ENCODE data around the gene MEIOSIN.
A peak's percentile ranks its signal among the peaks of the same experiment; 100 is the strongest.
"Not testable (repeated sequence)": the region's sequence is repeated elsewhere in the genome, so short reads cannot be mapped to it uniquely, and the experiment has no call there.

The MEIOSIN gene, protein sequence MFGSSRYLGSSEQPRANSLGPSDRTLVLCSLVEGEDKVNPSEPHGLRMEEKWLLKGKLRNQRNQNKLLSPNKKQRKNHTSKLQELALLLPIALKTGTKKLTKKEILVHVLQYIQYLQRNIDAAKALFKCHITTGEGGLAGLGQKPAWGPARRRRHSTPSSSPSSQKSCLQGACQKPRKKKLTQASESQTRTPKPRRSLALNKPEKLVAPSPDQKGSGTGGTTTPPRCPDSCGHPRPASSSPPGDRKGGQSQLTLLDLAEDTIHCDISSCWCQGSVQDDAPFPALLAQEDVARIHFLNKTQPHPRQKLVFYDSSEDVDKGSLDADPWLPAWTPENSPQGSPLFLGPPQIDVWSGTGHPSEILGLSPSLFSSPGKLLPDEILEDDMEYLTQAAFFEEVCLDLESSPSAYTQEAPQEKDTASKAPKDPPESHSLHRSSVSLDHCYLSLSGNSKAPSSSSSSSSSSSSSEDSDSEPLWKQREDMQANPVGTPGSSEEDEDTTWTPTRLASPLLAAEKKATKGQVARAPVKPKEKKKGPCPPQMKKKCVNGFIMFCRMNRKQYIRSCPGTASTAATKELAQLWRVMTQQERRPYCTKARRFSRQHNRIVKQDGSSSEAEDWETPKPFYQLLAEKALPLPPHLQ

GRCh38 chr19:45733160-45733810 is at the start of gene MEIOSIN:
Gene MEIOSIN, plus strand, starts transcription at chr19:45733439. Its CDS starts 1,938 bp downstream, at chr19:45735377.
- no peak for DNase-seq (ENCODE audit: low read depth in 2 of 2)

DNA sequence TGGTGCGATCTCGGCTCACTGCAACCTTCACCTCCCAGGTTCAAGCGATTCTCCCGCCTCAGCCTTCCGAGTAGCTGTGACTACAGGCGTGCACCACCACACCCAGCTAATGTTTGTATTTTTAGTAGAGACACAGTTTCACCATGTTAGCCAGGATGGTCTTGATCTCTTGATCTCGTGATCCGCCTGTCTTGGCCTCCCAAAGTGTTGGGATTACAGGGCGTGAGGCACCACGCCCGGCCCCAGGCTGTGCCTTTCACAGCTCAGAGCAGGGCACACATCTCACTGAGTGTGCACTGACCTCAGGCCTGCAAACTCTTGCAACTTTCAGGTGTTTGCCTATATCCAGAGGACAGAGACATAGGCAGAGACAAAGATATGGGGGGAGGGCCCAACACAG is 48.2 kb upstream of the MEIOSIN start:
- not testable (repeated sequence) for DNase-seq (ENCODE audit: low read depth in 2 of 2)

DNA sequence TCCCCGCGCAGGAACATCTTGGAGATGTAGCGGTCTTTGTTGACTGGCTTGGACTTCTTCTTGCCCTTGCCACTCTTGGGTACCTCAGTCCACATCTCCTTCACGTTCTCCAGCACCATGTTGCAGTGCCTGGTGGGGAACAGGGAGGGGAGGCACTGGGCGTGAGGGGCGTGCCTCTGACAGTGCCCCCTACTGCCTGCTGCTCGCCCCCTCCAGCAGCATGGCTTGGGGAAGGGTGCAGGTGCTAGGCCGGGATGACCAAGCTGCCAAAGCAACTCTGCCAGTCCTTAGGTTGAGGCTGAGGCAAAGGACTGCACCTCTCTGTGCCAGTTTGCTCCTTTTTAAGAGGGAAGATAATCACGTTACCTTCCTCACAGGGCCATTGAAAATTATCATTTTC is 45.6 kb upstream of the MEIOSIN start:
- DNase-seq (ENCODE audit: low read depth in 2 of 2): no peak

DNA sequence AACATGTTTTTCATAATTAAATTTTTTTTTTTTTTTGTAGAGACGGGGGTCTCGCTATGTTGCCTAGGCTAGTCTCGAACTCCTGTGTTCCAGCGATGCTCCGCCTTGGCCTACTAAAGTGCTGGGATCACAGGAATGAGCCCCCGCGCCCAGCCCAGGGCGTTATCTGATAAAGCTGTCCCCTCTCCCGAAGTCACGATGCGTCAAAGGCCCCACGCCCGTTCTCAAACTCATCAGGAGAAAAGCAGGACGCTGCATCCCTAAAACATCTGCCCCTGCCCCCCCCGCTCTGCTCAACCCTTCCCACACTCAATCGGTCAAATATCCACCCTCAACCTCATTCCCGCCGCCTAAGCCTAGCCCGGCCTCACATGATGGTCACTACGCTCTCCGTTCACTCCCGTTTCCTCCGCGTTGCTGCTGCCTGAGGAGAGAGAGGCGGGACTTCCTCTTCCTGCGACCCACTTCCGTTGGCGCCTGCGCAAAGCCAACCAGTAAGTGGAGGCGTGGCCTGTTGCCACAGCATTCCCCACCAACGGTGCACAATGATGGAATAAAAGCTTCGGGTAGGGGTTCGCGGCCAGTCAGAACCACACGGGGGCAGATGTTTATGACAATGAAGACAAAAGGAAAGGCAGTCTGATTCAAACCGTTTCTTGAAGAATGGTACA is 41.6 kb upstream of the MEIOSIN start, which contains the start of gene SNRPD2:
SNRPD2 (minus strand) TSS at position 438 of the 671 bp plus-strand sequence; CDS start at position 373, 65 bp downstream.
- DNase-seq (ENCODE audit: low read depth in 2 of 2): peak; percentile 85 to 88

GRCh38 chr19:45692187-45693105 is 40.8 kb upstream of the MEIOSIN start, which contains the start of gene QPCTL:
Gene QPCTL, plus strand, starts transcription at chr19:45692666. Its CDS starts 38 bp downstream, at chr19:45692704.
- peak; percentile 94 to 95 for DNase-seq (ENCODE audit: low read depth in 2 of 2)

DNA sequence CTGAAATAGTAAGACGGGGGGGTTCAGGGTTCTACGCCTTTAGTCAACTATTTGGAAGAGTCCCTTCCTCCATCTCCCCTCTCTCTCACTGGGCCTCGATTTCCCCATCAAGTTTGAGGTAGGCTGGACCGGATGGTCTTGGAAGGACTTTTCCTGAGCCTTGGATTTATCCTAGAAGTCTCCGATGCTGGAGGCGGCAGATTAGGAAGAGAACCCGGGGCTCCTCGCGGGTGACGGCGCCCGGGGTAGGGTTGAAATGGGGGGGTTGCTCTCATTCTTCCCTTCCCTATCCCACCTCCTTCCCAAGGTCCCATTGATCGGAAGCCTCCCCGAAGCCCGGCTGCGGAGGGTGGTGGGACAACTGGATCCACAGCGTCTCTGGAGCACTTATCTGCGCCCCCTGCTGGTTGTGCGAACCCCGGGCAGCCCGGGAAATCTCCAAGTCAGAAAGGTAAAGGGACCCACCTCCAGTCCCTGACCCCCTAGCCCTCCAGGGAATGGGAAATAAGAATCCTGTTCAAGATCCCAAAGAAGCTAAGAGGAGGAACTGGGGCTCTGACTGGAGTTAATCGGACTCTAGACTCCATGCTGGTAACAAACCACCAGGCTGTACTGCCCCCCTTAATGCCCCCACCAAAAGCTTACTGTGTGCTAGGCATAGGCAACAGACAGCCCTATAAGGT is 40.0 kb upstream of the MEIOSIN start:
- DNase-seq (ENCODE audit: low read depth in 2 of 2): peak; percentile 73 to 84

GRCh38 chr19:45701676-45702075 is 31.6 kb upstream of the MEIOSIN start:
- no peak for DNase-seq (ENCODE audit: low read depth in 2 of 2)

- no peak for DNase-seq (ENCODE audit: low read depth in 2 of 2)
Measured at GRCh38 chr19:45705115-45705514, 28.1 kb upstream of the MEIOSIN start.

DNA sequence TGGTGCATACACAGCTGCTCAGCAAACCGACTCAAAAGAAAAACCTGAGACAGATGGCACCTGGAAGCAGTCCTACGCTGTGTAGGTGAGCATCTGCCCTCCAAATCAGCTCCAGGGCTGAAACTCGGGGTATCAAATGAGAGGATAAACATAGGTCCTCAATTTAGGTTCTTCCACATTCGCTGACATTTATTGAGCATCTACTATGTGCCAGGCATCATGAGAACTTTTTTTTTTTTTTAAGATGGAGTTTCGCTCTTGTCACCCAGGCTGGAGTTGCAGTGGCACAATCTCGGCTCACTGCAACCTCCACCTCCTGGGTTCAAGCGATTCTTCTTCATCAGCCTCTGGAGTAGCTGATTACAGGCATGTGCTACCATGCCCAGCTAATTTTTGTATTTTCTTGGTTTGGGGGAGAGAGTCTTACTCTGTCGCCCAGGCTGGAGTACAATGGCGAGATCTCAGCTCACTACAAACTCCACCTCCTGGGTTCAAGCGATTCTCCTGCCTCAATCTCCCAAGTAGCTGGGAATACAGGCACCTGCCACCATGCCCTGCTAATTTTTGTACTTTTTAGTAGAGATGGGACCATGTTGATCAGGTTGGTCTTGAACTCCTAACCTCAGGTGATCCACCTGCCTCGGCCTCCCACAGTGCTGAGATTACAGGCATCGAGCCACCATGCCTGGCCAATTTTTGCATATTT is 27.4 kb upstream of the MEIOSIN start:
- no peak for DNase-seq (ENCODE audit: low read depth in 2 of 2)

GRCh38 chr19:45710356-45711130 is 22.7 kb upstream of the MEIOSIN start:
- DNase-seq (ENCODE audit: low read depth in 2 of 2): no peak

GRCh38 chr19:45711851-45712698 is 21.2 kb upstream of the MEIOSIN start:
- DNase-seq (ENCODE audit: low read depth in 2 of 2): no peak

- no peak for DNase-seq (ENCODE audit: low read depth in 2 of 2)
Measured at GRCh38 chr19:45712699-45713067, 20.6 kb upstream of the MEIOSIN start.

DNA sequence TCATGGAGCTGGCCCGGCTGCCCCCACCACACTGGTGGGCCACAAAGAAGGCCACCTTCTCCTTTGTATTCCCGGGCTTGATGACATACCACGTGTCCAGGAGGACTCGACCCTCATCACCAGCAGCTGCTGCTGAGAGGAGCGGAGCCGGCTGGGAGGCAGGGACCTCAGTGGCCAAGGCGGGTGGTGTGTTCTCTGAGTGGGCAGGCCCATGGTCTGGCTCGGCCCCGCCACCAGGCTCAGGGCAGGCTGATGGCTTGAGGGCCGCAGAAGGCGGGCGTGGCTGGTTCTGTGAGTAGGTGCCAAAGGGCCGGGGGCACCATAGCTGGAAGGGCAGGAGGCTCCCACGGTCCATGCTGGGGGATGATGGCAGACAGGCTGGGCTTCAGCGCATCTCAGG is 20.1 kb upstream of the MEIOSIN start:
- no peak for DNase-seq (ENCODE audit: low read depth in 2 of 2)

DNA sequence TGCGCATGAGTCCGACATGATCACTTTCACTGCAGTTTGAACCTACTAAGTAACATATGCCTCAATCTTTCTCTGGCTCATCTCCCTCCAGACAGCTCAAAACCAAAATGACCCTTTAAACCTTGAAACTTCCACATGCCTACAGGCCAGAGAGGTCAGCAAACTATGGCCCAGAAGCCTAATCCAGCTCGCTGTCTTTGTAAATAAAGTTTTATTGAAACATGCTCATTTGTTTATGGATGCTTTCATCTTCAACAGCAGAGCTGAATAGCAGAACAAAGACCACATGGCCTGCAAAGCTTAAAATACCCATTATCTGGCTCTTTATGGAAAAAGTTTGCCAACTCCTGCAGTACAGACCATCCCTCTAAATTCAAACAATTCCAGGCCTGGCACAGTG is 18.1 kb upstream of the MEIOSIN start:
- no peak for DNase-seq (ENCODE audit: low read depth in 2 of 2)

DNA sequence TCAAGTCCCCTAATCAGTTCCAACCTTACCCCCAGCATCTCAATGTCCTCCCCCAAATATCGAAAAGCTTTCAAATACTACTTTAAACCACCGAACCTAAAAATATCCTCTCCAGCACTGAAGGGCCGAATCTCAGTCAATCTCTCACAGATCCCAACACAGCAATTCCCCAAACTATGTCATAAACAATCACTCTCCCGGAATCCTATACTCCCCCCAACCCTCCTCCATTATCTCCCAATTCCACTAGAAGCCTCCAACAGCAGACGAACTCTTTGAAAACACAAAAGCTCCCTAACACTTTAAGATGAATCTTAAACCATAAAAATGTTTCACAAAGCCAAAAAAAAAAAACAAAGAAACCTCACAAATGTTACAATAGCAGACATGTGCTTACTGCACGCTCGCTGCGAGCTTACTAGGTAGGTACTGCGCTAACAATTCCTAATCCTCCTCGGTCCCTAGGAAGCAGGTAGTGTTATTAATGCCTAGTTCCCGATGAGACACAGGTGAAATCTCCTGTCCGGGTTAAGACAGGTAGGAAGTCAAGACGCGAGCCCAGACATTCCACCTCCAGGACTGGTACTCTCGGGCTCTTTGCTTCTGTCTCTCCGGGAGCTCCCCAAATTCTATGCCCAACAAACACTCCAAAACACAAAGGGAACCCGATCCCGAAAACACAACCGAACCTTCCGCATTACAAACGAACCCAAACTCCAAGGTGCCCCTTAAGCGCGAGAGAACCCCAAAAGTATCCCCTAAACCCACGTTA is 16.7 kb upstream of the MEIOSIN start:
- DNase-seq (ENCODE audit: low read depth in 2 of 2): no peak

- DNase-seq (ENCODE audit: low read depth in 2 of 2): peak; percentile 94
Measured at GRCh38 chr19:45717131-45717982, 15.9 kb upstream of the MEIOSIN start.
